NOMO-1 treated with dmso at 0.1 percent for 144 hours (cell line): ENCODE results near the gene KLF13.
A peak's percentile ranks its signal among the peaks of the same experiment; 100 is the strongest.

Source experiments
- DNase-seq: peaks from one replicate; lab custom pipeline; 2025; ENCODE audit not compliant: unreplicated experiment; lab: John Stamatoyannopoulos, UW

The KLF13 gene

GRCh38 chr15:31314380-31314779 is 12.3 kb upstream of the KLF13 start:
- DNase-seq: no peak

- DNase-seq: no peak
Measured at GRCh38 chr15:31316135-31316795, 10.4 kb upstream of the KLF13 start.

- DNase-seq: no peak
Measured at GRCh38 chr15:31317017-31317416, 9.6 kb upstream of the KLF13 start.

- no peak for DNase-seq
Measured at GRCh38 chr15:31317421-31318327, 9.0 kb upstream of the KLF13 start.

GRCh38 chr15:31318429-31318828 is 8.2 kb upstream of the KLF13 start:
- no peak for DNase-seq

GRCh38 chr15:31320022-31320421 is 6.6 kb upstream of the KLF13 start:
- no peak for DNase-seq

GRCh38 chr15:31321418-31321817 is 5.2 kb upstream of the KLF13 start:
- DNase-seq: no peak

- DNase-seq: no peak
Measured at GRCh38 chr15:31322504-31322903, 4.1 kb upstream of the KLF13 start.

- no peak for DNase-seq
Measured at GRCh38 chr15:31323627-31324026, 3.0 kb upstream of the KLF13 start.

GRCh38 chr15:31324186-31324585 is 2.4 kb upstream of the KLF13 start:
- DNase-seq: no peak

GRCh38 chr15:31324806-31325594 is 1.6 kb upstream of the KLF13 start:
- DNase-seq: no peak

- DNase-seq: no peak
Measured at GRCh38 chr15:31325595-31326155, 960 bp upstream of the KLF13 start.

GRCh38 chr15:31326875-31327668 is 437 bp downstream of the KLF13 start:
- DNase-seq: no peak

- peak; percentile 36 for DNase-seq
Measured at GRCh38 chr15:31327669-31328427, 1.2 kb downstream of the KLF13 start.

GRCh38 chr15:31328428-31328968 is 1.9 kb downstream of the KLF13 start:
- DNase-seq: no peak

- DNase-seq: no peak
Measured at GRCh38 chr15:31328969-31329639, 2.5 kb downstream of the KLF13 start.

GRCh38 chr15:31329640-31330010 is 3.0 kb downstream of the KLF13 start:
- no peak for DNase-seq

- DNase-seq: no peak
Measured at GRCh38 chr15:31330111-31330785, 3.6 kb downstream of the KLF13 start.
